ENCODE data around the gene TMEM184A. TPM values are rescaled to one million over a fixed set of nuclear protein-coding genes. Genes with fewer than 3 reads are reported as not detected.

TMEM184A gene
- total and polyA plus RNA-seq, 10 of the 15 experiments (the other 5 are each of a cell fraction or from before 2014, with no cell fraction given): 0.04 to 0.15 TPM; not detected in 8

DNA sequence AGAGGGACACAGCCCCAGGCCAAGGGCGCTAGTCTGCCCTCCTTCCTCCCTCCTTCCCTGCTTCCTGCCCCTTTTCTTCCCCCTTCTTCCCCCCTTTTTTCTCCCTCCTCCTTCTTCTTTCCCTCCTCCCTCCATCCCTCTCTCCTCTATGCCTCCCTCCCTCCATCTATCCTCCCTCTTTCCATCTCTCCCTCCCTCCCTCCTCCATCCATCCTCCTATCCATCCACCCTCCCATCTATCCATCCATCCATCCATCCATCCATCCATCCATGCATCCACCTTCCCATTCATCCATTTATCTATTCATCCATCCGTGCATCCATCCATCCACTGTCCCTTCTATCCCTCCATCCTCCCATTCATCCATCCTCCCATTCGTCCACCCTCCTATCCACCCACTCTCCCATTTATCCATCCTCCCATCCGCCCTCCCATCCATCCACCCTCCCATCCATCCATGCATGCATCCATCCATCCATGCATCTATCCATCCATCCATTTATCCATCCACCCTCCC, 38.0 kb upstream of the TMEM184A start:
- WGBS (ENCODE audit: insufficient coverage, insufficient replicate concordance, low lambda C conversion rate, missing lambda C conversion rate): 25% methylated on average over 4 of the region's 4 CpGs
- SMC1A ChIA-PET (ENCODE audit: uncharacterized antibody, unreplicated experiment): no interaction called here
- in situ Hi-C loops (cut with MboI): no loop called here

More for the DNA sequence above, 38.0 kb upstream of the TMEM184A start:
- Histone ChIP-seq H3K4me3 (no peak overlapping the region), H3K27ac (ENCODE audit: control insufficient read depth, insufficient read depth) (no peak overlapping the region), H3K4me1 (ENCODE audit: control insufficient read depth, insufficient read depth, low read length) (no peaks in the 10 kb centered on the region), H3K4me2 (ENCODE audit: control insufficient read depth, insufficient read depth) (no peak overlapping the region), H3K36me3 (ENCODE audit: control insufficient read depth in 2 of 2, insufficient read depth in 2 of 2, low read length in 1 of 2) (no peaks in the 10 kb centered on the region), H2AFZ (ENCODE audit: control insufficient read depth, low read depth, low read length) (no peak overlapping the region), H4K20me1 (ENCODE audit: control insufficient read depth, insufficient read depth) (no peaks in the 10 kb centered on the region), H3K27me3 (replicated peaks in 1 of 2; ENCODE audit: control insufficient read depth in 2 of 2, insufficient read depth in 2 of 2, low read length in 1 of 2) (peaks cover 0 to 3% of the 10 kb centered on the region in 2 experiments; a peak in 2 of 4 replicates), H3K9ac (ENCODE audit: control insufficient read depth, insufficient read depth, low read length) (no peak overlapping the region), H3K9me3 (replicated peaks; ENCODE audit: control insufficient read depth, insufficient read depth, low read length) (no peaks in the 10 kb centered on the region; the same call in 2 of the 3 replicates), H3K79me2 (ENCODE audit: control insufficient read depth, insufficient read depth, low read length) (no peaks in the 10 kb centered on the region)
- no peak for ATAC-seq
- intact Hi-C loops (cut with micrococcal nuclease; ENCODE audit: unreplicated experiment): no loop called here
- no TSS peak for BruUV-seq (replicated peaks)
- no peak for FAIRE-seq
- CTCF ChIA-PET: no interaction called here
- RAD21 ChIA-PET (ENCODE audit: unreplicated experiment): no interaction called here
- TF ChIP-seq NFYA (IDR thresholded peaks at IDR 0.05; ENCODE audit: borderline replicate concordance, low read depth, low read length): no peak
- TF ChIP-seq FOXK2 (IDR thresholded peaks at IDR 0.05): no peak
- TF ChIP-seq, protein P1, sequence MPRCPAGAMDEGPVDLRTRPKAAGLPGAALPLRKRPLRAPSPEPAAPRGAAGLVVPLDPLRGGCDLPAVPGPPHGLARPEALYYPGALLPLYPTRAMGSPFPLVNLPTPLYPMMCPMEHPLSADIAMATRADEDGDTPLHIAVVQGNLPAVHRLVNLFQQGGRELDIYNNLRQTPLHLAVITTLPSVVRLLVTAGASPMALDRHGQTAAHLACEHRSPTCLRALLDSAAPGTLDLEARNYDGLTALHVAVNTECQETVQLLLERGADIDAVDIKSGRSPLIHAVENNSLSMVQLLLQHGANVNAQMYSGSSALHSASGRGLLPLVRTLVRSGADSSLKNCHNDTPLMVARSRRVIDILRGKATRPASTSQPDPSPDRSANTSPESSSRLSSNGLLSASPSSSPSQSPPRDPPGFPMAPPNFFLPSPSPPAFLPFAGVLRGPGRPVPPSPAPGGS (IDR thresholded peaks at IDR 0.05; ENCODE audit: borderline replicate concordance, insufficient read depth, low read depth, low read length, poor library complexity, severe bottlenecking): no peak
- no peak for TF ChIP-seq CBX3 (IDR thresholded peaks at IDR 0.05; ENCODE audit: borderline replicate concordance, low read depth)
- no peak for TF ChIP-seq ZNF622 (IDR thresholded peaks at IDR 0.05)
- TF ChIP-seq, protein P2, sequence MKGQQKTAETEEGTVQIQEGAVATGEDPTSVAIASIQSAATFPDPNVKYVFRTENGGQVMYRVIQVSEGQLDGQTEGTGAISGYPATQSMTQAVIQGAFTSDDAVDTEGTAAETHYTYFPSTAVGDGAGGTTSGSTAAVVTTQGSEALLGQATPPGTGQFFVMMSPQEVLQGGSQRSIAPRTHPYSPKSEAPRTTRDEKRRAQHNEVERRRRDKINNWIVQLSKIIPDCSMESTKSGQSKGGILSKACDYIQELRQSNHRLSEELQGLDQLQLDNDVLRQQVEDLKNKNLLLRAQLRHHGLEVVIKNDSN (IDR thresholded peaks at IDR 0.05; ENCODE audit: borderline replicate concordance, extremely low read length, insufficient read depth, low read depth, low read length): no peak
- TF ChIP-seq, protein P3, sequence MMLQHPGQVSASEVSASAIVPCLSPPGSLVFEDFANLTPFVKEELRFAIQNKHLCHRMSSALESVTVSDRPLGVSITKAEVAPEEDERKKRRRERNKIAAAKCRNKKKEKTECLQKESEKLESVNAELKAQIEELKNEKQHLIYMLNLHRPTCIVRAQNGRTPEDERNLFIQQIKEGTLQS (IDR thresholded peaks at IDR 0.05; ENCODE audit: borderline replicate concordance, extremely low read depth, low read depth, low read length): no peak
- no peak for TF ChIP-seq RBBP5 (conservative IDR thresholded peaks at IDR 0.05)
- TF ChIP-seq MTA2 (IDR thresholded peaks at IDR 0.05; ENCODE audit: low read depth): no peak
- DNase-seq (ENCODE audit: low read depth, low spot score): no peak
- POLR2A ChIA-PET: no interaction called here

All from GM12878 (cell line).